ENCODE measurements around the gene ZDHHC8. TPM values are rescaled to one million over a fixed set of nuclear protein-coding genes. Genes with fewer than 3 reads are reported as not detected.

The ZDHHC8 gene
- total RNA-seq, 4 donors from 2014 or later = 14.7 to 56.5 (median 17.1) TPM

GRCh38 chr22:20095521-20095920 is 36.1 kb upstream of the ZDHHC8 start:
- no peaks in the 10 kb centered on the region for H3K4me1 ChIP-seq
- H3K27ac ChIP-seq = no peak overlapping the region
- no peak overlapping the region for H3K4me3 ChIP-seq
- intact Hi-C loops (cut with DNase I; ENCODE audit: low total_unique reads) (no loop called here), in situ Hi-C loops (cut with MboI; ENCODE audit: low pct_ligation_motif_present in 1 of 4, low pct_unique_long_range_greater_than_20kb in 1 of 4, low sequenced_read_pairs in 3 of 4) (no loop called here)
- WGBS, 2 donors (ENCODE audit: low coverage in 1 of 2) = 82 to 100% methylated on average over 1 to 4 of the region's 4 CpGs
- no peak for TF ChIP-seq POLR2AphosphoS5 (IDR thresholded peaks at IDR 0.05)
- TF ChIP-seq, protein P1, sequence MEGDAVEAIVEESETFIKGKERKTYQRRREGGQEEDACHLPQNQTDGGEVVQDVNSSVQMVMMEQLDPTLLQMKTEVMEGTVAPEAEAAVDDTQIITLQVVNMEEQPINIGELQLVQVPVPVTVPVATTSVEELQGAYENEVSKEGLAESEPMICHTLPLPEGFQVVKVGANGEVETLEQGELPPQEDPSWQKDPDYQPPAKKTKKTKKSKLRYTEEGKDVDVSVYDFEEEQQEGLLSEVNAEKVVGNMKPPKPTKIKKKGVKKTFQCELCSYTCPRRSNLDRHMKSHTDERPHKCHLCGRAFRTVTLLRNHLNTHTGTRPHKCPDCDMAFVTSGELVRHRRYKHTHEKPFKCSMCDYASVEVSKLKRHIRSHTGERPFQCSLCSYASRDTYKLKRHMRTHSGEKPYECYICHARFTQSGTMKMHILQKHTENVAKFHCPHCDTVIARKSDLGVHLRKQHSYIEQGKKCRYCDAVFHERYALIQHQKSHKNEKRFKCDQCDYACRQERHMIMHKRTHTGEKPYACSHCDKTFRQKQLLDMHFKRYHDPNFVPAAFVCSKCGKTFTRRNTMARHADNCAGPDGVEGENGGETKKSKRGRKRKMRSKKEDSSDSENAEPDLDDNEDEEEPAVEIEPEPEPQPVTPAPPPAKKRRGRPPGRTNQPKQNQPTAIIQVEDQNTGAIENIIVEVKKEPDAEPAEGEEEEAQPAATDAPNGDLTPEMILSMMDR (IDR thresholded peaks at IDR 0.05) = no peak
- TF ChIP-seq POLR2A (IDR thresholded peaks at IDR 0.05) = no peak
- no peak for TF ChIP-seq EP300 (IDR thresholded peaks at IDR 0.05; ENCODE audit: low read depth)
- H3K27me3 ChIP-seq = no peaks in the 10 kb centered on the region
- H3K36me3 ChIP-seq = peaks cover 0 to 86% (median 34%) of the 10 kb centered on the region in 4 donors
- DNase-seq = no peak
- H3K9me3 ChIP-seq = no peaks in the 10 kb centered on the region

DNA sequence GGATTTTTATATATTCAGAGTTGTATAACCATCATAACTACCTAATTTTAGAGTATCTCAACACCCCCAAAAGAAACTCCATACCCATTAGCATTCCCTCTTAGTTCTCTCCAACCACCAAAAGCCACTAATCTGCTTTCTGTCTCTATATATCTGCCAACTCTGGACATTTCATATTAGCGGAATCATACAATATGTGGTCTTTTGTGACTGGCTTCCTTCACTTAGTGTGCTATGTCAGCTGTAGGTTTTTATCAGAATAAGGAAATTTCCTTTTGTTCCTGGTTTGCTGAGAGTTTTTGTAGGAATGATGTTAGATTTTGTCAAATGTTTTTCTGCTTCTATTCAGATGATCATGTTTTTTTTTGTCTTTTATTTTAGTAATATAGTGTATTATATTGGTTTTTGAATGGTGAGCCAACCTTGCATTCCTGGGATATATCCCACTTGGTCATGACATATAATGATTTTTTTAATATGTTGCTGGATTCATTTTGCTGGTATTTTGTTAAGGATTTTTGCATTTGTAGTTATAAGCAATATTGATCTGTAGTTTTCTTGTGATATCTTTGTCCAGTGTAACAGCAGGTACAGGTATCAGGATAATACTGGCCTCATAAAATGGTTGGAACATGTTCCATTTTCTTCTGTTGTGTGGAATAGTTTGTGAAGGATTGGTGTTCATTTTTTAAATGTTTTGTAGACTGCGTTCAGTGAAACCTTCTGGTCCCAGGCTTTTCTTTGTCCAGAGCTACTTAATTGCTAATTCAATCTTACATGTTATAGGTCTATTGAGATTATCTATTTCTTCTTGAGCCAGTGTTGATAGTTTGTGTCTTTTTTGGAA is 34.8 kb upstream of the ZDHHC8 start:
- Histone ChIP-seq H3K9me3 (no peaks in the 10 kb centered on the region), H3K36me3 (peaks cover 0 to 73% (median 29%) of the 10 kb centered on the region in 4 donors), H3K4me1 (no peaks in the 10 kb centered on the region), H3K27me3 (no peaks in the 10 kb centered on the region), H3K4me3 (no peak overlapping the region), H3K27ac (no peak overlapping the region)
- intact Hi-C loops (cut with DNase I; ENCODE audit: low total_unique reads) = no loop called here
- in situ Hi-C loops (cut with MboI; ENCODE audit: low pct_ligation_motif_present in 1 of 4, low pct_unique_long_range_greater_than_20kb in 1 of 4, low sequenced_read_pairs in 3 of 4) = no loop called here
- TF ChIP-seq POLR2A (IDR thresholded peaks at IDR 0.05) (no peak), POLR2AphosphoS5 (IDR thresholded peaks at IDR 0.05) (no peak), EP300 (IDR thresholded peaks at IDR 0.05; ENCODE audit: low read depth) (no peak)
- TF ChIP-seq, protein P1 (IDR thresholded peaks at IDR 0.05) = no peak
- 96 to 100% methylated on average over 2 of the region's 2 CpGs for WGBS, 2 donors (ENCODE audit: low coverage in 1 of 2)
- DNase-seq = no peak

GRCh38 chr22:20099099-20099711 is 32.4 kb upstream of the ZDHHC8 start:
- no peaks in the 10 kb centered on the region for H3K9me3 ChIP-seq
- no peak for TF ChIP-seq POLR2A (IDR thresholded peaks at IDR 0.05)
- TF ChIP-seq EP300 (IDR thresholded peaks at IDR 0.05; ENCODE audit: low read depth) = no peak
- TF ChIP-seq POLR2AphosphoS5 (IDR thresholded peaks at IDR 0.05) = no peak
- TF ChIP-seq, protein P1 (IDR thresholded peaks at IDR 0.05) = no peak
- WGBS, 2 donors (ENCODE audit: low coverage in 1 of 2) = 99% methylated on average over 6 of the region's 6 CpGs; no CpG with 5 or more reads in 1 of the 2 donors
- no peak for DNase-seq
- H3K27me3 ChIP-seq = no peaks in the 10 kb centered on the region
- H3K27ac ChIP-seq = no peak overlapping the region
- intact Hi-C loops (cut with DNase I; ENCODE audit: low total_unique reads) (no loop called here), in situ Hi-C loops (cut with MboI; ENCODE audit: low pct_ligation_motif_present in 1 of 4, low pct_unique_long_range_greater_than_20kb in 1 of 4, low sequenced_read_pairs in 3 of 4) (no loop called here)
- H3K4me1 ChIP-seq = no peaks in the 10 kb centered on the region
- H3K4me3 ChIP-seq = no peak overlapping the region
- H3K36me3 ChIP-seq = peaks cover 0 to 57% (median 25%) of the 10 kb centered on the region in 4 donors

GRCh38 chr22:20101638-20102037 is 30.0 kb upstream of the ZDHHC8 start:
- no peak overlapping the region for H3K27ac ChIP-seq
- H3K4me3 ChIP-seq = no peak overlapping the region
- no peaks in the 10 kb centered on the region for H3K4me1 ChIP-seq
- 57 to 77% methylated on average over 4 to 8 of the region's 8 CpGs for WGBS, 2 donors (ENCODE audit: low coverage in 1 of 2)
- no peaks in the 10 kb centered on the region for H3K9me3 ChIP-seq
- no peak for TF ChIP-seq POLR2AphosphoS5 (IDR thresholded peaks at IDR 0.05)
- intact Hi-C loops (cut with DNase I; ENCODE audit: low total_unique reads) (no loop called here), in situ Hi-C loops (cut with MboI; ENCODE audit: low pct_ligation_motif_present in 1 of 4, low pct_unique_long_range_greater_than_20kb in 1 of 4, low sequenced_read_pairs in 3 of 4) (no loop called here)
- peaks cover 0 to 54% (median 21%) of the 10 kb centered on the region in 4 donors for H3K36me3 ChIP-seq
- no peak for DNase-seq
- H3K27me3 ChIP-seq = no peaks in the 10 kb centered on the region
